T-helper 22 cell (primary cell): ENCODE data around the gene KLHDC8A.
A peak's percentile ranks its signal among the peaks of the same experiment; 100 is the strongest.

Source experiments
- DNase-seq: peaks from one replicate; pipeline ENCODE4 v3.0.0-alpha.2; 2020; ENCODE audit warnings: low read depth

Gene KLHDC8A

DNA sequence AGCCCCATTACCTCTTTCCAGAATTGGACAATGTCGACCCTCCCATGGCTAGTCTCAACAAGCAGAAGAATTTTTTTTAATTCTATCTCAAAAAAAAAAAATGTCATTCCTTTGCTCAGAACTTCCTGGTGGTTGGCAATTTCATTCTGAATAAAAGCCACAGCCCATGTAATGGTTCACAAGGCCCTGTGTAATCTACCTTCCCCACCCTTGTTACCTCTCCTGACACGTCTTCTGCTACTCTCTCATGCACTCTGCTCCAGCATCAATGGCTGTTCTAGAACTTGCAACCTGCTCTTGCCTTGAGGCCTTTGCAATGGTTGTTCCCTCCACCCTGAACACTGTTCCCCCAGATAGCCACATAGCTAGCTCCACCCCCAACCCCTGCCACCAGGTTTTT is 60.6 kb downstream of the KLHDC8A start:
- DNase-seq = no peak

DNA sequence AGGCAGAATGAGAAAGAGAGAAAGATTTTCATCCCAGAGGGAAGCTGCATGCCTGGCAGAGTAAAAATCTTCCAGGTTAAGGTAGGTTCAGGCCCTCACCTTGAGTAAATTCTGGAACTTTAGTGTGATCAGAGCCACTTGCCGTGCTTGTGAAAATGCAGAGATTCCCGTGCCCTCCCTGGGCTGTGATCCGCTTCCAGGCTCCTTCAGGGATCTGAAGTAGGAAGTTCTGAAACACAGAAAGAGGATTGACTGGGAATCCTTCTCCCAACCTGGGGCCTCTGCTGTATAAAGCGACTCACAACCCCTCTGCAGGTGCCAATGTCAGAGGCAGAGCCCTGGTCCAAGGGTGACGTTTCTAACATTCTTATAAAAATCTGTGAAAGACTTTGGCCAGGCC is 61.8 kb downstream of the KLHDC8A start:
- no peak for DNase-seq

DNA sequence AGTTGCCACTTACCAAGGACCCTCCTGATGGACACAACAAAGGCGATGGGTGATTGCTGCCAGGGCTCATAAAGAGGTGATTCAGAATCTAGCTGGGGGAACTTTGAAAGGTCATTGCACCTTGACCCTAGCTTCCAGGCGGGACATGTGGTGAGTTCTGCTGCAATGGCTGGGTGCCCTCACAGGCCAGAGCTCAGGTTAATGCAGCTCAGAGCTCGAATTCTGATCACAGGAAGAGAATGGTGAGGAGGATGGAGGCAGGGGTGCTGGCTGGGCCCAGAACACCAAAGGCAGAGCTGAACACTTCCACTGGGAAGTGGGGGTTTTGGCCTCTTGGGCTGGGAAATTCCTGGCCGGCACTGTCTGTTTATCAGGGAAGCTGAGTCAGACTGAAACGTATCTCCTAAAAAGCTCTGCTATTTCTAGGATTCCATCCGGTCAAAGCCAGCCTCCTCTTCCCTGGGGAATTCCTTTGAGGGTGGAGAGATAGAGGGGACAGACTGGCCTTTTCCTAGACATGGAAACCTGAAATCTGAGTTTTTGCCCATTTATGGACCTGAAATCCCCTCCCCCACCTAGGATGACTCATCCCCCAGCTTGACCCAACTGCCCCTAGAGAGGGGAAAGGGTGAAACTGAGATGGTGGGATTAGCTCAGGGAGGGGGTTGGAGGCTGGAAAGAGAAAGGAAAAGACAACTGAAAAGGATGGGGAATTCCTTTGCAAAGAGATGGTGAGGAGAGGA is 62.4 kb downstream of the KLHDC8A start:
- no peak for DNase-seq

DNA sequence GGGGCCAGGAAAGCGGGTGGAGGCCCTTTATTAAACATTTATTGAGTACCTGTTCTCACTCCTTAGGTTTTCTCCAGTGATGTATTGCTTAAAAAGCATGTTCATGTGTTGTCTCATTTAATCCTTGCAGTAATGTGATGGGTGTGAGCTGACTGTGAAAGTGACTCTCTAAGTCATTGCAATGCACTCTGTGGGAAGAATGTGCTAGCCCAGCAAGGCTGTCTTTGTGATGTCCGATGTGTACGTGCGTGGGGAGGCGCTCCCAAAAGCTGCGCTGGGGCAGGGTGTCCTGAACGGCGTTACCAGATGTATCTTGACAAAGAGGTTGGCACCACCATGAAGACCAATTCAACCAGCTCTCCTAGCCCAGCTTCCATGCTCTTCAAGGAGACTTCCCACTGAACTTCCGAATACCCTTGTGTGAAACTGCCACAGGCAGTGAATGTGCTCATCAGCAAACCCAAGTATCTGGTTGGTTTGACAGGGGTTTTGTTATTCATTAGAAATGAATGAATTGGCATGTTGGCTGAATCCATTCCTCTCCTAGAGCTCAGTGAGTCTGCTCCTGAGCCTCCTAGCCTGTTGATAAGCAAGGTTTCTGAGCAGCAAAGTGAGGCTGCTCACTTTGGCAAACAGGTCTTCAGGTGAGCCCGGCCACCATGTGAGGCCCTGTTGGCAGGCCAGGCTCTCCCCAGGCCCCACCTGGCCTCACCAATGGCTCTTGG is 63.2 kb downstream of the KLHDC8A start:
- DNase-seq = no peak

DNA sequence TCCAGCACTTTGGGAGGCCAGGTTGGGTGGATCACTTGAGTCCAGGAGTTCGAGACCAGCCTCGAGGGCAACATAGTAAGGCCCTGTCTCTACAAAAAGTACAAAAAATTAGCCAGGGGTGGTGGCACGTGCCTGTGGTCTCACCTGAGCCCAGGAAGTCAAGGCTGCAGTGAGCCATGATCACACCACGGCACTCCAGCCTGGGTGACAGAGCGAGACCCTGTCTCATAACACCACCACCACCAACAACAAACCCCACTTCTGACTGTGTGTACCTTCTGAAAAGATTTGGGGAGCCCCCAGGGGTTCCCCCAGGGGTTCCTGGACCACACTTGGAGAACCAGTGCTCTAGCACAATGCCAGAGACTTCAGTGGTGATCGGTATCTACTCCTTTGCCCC is 65.1 kb downstream of the KLHDC8A start:
- DNase-seq = no peak

DNA sequence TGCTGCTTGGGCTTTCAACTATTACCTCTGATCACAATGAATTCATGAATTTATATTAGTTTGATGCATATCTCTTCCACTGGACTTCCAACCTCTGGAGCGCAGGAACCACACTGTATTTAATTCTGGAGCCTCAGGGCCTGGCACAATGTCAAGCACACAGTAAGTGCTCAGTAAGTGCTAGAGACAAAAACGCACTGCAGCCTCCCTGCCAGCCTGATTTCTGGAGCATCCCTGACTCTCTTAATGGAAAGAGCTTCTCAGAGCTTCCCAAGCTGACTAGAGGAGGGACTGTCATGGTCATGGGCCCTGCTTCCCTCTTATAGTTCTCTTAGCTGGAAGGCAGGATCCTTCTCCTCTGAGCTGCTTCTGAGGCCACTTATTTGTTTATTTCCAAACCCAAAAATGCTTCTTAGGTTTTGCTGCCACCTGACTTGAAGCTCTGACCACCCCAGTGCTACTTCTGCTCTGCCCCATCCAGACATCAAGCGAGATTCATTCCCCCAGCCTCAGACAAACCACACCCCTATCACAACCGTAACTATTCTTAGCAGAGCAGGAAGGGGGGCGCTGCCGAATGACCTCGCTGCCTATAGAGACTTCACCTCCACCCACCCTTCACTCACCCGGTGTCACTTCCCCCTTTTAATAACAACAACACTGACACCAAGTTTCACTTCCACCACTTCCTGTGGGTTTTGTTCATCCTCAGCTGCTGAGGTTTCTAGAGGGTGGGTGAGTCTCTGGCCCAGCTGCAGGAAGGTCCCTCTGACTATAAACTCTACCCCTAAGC is 68.8 kb downstream of the KLHDC8A start:
- DNase-seq = peak; percentile 80

DNA sequence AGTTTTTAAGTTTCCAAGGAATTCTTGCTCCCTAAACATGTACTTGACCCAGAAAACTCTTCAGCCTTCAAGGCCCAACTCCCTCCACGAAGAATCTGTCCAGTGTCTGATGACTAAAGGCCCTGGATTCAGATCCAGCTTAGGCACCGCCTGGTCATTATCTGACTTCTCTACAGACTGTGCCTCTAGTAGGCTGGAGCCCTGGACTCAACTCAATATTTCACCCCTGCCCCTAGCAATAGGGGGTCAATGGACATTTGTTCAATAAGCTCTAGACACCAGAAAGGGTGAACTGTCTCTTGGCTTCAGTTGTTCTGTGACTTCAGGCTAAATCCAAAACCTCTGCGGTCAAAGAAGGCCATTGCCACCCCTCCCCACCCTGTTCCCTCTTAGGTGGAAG is 69.6 kb downstream of the KLHDC8A start:
- no peak for DNase-seq

DNA sequence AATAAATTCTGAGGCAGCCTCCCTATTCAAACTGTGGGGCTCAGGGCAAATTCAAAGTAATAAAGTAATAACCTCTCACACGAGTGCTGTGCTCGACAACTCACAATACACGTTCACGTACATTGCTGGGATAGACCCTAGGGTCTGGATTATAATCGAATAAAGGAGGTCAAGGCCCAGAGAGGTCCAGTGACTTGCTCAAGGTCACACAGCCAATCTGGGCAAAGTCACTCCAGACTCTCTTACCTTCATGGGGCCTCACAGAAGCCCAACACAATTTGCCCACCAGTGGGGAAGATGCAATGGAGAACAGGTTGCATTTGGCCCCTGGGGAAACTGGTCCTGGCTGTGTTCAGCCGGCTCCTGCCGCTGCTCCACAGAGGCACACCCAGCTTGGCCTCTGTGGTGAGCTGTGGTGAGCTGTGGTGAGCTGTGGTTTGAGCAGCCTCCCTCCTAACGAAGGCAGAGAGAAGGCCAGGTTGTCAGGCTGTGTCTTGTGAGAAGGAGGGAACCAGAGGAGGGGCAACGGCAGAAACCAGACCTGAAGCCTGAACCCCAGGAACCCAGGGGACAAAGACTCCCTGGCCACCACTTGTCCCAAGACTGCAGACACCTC is 70.3 kb downstream of the KLHDC8A start:
- DNase-seq = peak; percentile 54
